NCI-H1694 (cell line): ENCODE measurements around the gene SERPINB10.
"Not testable (repeated sequence)": the region's sequence is repeated elsewhere in the genome, so short reads cannot be mapped to it uniquely, and the experiment has no call there.

Experiments
- DNase-seq: peaks from one replicate; lab custom pipeline; 2025; lab: John Stamatoyannopoulos, UW

SERPINB10 gene

DNA sequence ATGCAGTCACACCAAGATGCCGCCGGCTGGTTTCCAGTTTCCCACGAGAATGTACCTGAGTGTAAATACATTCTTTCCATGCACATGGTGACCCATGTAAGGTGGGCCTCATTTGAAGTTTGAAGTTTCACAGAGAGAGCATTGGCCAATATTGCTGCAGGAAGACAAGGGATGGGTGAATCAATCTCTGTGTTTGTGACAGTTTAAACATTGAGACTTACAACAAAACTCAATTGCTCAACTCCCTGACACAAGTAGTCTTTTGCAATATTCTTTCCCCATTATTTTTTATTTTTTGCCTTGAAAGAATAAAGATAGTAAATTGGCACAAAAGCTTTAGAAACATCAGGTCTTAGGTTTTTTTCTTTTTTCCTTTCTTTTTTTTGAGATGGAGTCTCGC is 15.2 kb upstream of the SERPINB10 start:
- no peak for DNase-seq

DNA sequence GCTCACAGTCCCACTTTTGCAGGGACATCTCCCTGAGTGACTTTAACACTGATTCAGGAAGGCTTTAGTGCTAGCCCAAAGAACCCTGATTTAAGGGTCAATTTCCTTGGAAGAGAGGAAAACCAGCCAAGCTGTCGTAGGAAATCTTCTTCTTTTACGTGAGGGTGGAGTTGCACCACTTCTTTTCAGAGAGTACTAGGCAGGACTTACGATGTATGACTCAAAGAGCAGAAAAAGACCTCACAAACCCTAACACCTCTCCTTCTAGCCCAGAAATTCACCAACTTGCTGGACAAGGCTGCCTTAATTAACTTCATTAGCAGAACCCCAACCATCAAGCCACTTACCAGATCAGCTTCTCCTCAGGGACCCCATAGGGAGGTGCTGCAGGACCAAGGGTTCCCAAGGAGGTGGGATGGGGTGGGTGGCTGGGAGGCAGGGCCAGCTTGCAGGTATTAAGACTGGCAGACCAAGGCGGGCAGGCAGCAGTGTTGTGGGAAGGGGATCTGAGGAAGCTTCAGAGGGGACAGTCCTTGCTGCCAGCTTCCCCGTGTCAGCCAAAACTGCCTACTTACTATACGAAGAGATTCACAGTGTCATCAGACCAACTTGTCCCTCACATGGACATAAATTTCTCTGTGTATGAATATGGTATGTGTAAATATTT is 13.5 kb upstream of the SERPINB10 start:
- no peak for DNase-seq

DNA sequence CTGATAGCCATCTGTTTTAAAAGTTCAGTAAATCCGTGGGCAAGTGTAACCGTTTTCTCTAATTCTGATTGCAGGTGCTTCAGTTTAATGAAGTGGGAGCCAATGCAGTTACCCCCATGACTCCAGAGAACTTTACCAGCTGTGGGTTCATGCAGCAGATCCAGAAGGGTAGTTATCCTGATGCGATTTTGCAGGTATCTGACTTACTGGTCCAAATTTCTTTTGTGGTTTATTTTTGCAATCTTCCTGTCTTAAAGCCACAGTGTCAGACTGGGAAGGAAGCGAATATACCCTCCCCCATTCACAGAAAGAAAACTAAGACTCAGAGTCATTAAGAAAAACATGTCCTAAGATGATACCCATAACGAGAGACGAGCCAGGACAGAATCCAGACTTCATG is 12.6 kb upstream of the SERPINB10 start:
- no peak for DNase-seq

DNA sequence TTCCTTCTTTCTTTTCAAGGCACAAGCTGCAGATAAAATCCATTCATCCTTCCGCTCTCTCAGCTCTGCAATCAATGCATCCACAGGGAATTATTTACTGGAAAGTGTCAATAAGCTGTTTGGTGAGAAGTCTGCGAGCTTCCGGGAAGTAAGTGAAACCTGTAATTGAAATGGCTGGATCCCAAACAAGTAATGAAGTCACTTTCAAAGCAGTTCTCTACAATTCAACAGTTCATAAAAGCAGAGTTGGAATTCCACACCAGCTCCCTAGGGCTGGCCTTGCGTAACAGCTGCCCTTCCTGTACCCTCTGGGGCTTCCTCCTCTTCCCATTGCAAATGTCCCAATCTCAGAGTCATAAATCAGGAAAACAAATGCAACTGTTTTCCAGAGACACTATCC is 10.7 kb upstream of the SERPINB10 start:
- DNase-seq, result no peak

DNA sequence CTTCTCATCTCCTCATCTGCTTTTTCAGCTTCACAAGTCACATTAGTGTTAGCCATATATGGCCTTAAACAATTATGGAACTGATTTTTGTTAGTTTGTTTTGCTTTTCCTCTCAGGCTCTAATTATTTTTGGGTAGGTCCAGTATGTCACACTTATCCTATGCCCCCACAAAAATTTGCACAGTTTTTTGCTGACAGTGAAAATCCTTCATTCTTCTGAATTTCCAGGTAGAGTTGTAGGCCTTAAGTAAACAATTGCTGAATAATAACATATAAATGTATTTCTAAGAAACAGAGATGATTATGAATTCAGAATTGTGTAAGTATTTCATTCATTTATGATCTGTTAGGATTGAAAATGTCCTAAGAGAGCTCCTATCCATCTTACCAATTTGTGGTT is 8.6 kb upstream of the SERPINB10 start:
- DNase-seq, result no peak

DNA sequence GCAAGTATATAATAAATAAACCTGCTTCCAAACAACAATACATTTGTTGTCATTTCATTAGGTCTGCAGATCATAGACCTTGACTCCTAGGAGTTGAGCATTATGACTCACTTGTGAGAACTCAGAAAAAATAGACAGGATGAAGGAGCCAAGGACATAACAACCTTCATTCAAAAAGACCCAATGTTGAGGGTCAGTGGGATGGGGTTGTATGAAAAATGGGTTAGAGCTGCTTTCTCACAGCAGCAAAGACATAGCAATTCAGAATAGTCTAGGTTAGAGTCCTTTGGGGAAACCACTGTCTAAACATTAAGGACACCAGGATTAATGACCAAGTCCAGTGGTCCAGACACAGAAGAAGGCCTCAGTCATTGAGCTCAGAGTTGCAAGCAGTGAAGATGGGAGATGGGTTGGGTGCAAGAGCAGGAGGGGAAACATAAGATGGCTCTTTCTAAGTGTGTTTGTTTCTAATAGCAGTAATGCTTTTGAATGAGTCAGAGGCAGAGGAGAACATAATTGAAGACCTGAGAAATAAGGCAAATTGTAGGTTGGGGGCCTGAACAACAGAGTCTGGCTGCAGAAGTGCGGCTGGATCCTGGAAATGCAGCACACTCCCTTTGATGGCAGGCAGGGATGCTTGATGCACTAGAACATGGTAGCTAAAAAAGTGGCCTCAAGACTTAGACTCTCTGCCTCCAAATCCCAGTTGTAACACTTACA is 3.7 kb upstream of the SERPINB10 start:
- no peak for DNase-seq

DNA sequence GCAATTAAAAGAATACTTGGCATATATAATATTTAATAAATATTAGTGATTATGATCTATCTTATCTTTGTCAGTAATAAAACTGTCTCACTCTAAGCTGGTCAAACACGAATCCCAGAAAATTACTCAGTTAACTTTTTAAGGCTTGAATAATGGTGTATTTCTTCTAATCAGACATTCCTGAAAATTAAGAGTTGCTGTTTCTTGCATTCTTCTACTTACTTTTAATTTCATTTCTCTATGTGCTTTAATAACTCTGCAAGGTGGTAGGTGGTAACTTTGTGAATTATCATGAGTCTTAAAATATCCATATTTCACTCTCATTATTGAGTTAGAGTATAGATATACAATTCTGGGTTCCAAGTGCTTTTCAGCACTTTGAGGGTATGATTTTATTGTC is 3.1 kb upstream of the SERPINB10 start:
- no peak for DNase-seq

DNA sequence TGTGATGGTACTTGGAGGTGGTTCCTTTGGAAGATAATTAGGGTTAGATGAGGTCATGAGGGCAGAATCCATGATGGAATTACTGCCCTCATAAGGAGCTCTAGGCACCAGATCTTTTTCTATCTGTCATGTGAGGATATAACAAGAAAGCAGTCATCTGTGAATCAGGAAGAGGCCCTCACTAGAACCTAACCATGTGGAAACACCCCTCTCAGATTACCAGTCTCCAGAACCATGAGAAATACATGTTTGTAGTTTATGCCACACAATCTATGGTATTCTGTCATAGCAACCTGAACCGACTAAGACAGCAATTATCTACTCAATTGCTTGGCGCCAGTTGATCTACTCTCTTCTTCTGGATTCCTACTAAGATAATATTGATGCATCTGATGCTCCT is 2.4 kb upstream of the SERPINB10 start:
- no peak for DNase-seq

DNA sequence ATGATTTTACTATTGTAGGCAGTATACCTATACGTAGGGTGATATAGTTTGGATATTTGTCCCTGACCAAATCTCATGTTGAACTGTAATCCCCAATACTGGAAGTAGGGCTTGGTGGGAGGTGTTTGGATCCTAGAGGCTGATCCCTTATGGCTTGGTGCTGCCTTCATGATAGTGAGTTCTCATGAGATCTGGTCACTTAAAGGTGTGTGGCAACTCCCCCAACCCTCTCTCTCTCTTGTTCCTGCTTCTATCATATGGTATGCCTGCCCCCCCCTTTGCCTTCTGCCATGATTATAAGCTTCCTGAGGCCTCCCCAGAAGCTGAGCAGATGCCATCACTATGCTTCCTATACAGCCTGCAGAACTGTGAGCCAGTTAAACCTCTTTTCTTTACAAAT is 1.7 kb upstream of the SERPINB10 start:
- DNase-seq, result no peak

DNA sequence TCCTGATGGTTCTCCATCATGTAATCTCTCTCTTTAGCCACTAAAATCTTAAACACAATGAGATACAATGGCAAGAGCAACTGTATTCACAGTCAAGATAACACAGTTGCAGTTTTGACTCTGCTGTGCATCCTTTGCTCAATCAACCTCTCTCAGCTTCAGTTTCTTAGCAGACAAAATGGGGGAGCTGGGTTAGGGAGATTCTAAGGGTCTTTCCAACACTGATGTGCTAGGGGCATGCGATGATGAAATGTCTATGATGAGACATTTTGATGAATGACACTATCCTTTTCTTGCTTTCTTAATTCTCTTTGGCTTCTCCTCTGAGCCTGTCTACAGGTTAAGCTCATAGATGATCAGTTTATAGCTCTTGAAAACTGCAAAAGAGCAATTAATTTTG is 1.1 kb downstream of the SERPINB10 start:
- no peak for DNase-seq

DNA sequence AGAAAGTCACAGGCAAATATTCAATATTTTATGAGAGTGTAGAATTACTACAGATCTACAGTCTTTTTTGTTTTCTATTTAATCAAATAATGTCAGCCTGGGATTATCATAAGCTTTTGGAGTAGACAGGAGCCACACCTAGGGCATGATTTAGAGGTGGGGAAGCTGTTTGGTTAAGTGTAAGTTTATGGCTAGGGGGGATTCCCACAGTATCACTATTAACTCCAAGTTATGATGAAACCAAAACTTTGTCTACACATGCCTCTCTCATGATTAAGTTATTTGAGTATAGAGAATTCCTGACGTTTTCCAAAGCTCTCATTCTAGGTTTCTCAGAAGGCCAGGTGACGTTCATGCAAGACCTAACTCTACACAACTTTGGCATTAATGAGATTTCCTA is 2.1 kb downstream of the SERPINB10 start:
- no peak for DNase-seq

DNA sequence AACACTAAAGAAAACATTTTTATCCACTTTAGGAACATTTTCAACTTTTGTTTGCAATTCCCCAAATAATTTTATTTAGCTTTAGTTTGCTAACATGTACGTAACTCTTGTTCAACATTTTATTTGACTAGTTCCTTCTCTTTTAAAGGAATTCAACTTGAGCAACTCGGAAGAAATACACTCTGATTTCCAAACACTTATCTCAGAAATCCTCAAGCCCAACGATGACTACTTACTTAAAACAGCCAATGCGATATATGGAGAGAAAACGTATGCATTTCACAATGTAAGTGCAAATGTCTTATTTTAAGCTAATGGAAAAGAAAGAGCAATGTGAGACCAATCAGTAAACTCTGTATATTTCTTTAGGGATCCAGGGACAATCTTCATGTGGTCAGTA is 10.1 kb downstream of the SERPINB10 start:
- no peak for DNase-seq

DNA sequence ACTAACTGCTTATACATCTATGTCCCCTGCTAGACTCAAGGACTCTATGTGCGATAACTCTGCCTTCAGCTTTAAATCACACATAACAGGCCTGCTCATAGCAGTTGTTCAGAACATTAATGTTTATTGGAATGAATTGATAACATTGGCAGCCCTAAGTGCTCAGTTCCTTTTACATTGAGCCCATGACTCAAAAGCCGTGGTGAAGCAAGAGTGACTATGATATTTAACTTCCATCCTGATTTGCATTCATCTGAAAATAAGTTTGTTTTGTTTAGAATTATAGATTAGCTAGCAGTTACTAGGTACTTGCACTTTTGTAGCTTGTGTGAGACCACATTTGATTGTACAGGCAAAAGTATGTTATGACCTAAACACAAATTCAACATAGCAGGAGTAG is 14.3 kb downstream of the SERPINB10 start:
- no peak for DNase-seq

DNA sequence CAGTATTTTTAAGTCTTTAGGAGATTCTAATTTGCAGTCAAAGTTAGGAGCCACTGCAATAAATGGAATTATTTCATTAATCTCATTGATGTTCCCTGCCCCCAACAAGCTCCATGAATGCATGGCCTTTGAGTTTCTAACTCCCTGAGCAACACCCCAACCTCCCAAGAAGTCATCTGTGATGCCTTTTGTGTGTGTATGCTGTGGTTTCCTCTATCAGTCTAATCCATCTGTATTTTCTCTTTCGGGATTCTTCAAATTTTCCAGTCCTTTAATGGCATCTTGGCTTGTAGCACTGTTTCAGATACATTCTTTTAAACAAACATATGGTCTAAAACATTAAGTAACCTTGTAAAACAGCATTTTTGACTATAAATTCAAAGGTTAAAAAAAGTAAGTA is 16.8 kb downstream of the SERPINB10 start:
- no peak for DNase-seq

DNA sequence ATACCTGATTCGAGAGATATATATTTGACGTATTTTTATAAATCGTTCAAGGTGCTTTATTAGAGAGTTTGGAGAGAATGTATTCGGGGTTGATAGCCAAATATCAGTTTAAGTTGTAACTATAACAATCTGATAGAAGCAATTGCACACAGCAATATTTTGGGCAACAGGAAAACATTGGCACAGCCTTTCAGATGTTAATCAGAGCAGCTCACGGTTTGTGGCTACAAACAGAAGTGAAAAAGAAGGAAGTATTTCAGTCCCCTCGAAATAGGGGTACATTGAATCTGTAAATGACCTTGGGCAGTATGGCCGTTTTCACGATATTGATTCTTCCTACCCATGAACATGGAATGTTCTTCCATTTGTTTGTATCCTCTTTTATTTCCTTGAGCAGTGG is 20.6 kb downstream of the SERPINB10 start:
- DNase-seq, result no peak

DNA sequence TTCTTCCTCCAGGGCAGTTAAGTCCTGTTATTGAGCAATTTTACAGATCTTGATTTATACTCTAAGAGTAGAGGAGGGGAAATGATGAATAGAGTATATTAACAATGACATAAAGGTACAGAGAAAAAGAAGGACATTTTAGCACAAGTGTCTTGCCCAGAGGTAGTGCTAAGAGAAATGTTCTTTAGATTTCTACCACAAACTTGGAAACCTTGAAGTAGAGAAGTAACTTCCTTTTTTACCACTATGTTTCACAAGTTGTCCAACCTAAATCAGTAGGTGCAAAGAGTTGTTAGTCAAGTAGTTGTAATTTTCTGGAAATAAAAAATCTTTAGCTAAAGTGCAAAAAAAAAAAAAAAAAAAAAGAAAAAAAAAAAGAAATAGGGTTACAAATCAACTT is 21.6 kb downstream of the SERPINB10 start:
- not testable (repeated sequence) for DNase-seq

DNA sequence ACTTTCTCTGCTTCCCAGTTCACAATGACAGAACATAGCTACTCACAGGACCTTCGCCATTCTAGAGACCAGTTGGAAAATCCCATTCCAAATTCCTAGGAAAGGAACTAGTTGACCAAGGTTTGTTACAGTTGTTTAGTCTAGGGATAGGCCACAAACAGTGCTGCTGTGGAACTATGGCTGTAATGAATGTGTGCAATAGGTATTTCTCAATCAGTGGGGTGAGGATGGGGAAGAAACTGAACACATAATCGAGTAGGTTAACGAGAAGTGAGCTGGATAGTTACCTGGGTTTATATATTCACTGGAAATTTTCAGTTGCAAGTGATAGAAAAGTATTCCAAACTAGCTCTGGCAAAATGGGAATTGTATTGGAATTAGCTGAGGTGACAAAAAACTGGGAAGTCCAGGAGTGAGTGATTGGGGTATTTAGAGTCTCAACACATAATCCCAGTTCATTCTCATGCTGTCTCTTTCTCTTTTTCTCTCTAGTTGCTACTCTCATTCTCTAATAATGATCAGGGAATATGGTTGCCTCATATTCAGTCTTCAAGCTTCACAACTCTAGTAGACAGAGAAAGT is 23.1 kb downstream of the SERPINB10 start:
- DNase-seq, result no peak

DNA sequence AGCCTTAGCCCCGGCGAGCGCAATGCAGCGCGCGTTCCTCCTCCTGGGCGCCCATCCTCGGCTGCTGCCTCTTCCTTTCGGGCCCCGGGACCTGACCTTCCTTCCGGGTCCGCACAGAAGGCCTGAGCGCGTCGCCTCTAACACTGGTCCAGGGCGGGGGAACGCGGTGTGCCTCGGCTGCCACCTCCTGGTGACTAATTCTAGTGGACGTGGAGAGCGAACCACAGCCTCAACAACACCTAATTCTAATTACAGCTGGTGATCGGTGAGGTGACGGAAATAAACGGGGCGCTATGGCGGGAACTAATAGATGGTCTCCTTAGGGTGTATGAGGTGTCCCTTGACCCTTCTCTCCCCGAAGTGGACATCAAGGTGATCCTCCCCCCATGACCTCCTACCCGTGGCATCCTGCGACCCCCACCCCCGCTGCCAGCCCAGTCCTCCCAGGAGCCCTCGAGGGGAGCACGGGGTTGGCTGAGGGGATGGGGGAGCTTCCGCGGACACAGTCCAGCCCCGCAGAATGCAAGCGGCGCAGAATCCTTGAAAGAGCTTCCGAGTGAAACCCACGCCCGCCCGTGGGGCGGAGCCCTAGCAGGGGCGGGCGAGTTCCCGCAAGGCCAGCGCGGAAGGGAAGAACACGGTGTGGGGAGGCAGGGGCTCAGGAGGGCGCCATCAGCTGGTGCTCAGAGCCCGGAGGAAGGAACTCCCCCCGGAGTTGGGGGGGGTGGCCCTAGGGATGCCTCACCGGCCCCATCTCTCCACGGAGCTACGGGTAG is 28.6 kb downstream of the SERPINB10 start:
- peak; percentile 5 for DNase-seq

DNA sequence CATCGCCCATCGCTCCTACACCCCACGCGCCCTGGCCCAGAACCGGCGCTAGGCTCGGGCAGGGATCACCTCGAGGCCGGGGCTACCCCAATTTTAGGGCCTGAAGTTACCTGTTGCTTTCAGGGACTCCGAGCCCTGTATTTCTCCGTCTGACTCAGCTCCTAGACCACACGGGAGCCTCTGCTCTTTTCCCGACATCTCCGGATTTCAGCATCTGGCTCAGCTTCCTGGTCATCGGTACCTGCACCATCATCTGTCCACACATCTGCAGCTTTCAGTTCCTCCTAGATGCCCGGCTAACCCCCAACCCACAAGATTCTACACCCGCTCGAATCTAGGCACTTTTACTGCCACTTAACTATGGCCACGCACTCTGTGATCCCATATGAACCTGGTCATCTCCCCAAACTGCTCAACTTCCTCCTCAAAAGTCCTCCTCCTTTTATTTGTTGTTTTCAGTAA is 29.2 kb downstream of the SERPINB10 start:
- DNase-seq, result no peak

DNA sequence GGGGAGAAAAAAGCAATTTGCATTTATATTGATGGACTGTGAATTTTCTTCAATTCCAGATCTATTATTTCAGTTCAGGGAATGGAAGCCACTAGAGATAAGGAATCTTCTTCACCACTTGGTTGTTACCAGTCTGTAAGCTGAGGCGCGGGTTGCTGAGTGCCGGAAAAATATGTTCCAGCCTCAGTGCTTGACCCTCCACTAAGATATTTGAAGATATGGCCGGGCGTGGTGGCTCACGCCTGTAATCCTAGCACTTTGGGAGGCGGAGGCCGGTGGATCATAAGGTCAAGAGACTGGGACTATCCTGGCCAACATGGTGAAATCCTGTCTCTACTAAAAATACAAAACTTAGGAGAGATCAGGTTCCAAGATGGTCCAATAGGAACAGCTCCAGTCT is 32.2 kb downstream of the SERPINB10 start:
- DNase-seq, result no peak

DNA sequence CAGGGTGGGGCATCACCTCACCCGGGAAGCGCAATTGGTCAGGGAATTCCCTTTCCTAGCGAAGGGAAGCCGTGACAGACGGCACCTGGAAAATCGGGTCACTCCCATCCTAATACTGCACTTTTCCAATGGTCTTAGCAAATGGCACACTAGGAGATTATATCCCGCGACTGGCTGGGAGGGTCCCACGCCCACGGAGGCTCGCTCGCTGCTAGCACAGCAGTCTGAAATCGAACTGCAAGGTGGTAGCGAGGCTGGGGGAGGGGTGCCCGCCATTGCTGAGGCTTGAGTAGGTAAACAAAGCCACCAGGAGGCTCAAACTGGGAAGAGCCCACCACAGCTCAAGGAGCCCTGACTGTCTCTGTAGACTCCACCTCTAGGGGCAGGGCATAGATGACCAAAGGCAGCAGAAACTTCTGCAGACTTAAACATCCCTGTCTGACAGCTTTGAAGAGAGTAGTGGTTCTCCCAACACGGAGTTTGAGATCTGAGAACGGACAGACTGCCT is 32.8 kb downstream of the SERPINB10 start:
- DNase-seq, result not testable (repeated sequence)

DNA sequence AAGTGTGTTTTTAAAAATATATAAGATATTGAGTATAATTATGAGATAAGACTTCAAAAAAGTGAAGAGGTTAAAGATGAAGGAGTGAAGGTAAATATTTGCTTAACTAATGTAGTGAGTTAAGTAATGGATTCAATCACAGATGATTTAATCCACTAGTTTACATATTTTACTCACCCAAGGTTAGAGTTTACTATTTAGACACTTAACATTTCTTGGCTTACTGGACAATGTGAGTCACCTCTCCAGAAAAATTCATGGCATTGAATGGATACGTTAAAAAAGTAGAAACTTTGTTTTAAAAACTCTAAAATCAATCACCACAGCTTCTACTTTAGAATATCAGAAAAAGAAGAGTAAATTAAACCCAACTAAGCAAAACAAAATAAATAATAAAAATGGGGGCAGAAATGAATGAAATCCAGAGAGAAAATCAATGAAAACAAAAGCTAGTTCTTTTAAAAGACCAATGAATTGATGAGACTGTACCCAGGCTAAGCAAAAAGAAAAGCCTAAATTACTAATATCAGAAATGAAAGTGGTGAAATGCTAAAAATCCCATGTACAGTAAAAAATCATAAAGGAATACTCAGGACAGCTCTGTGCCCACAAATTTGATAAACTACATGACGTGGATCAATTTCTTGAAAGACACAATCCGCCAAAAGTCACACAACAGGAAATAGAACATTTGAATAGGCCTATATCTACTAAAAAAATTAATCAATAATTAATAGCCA is 39.5 kb downstream of the SERPINB10 start:
- DNase-seq, result no peak
